HG03060 (cell line): ENCODE results near the gene ZDHHC23.

Experiments used
- ATAC-seq: cut with Tn5 transposase; IDR thresholded peaks from one replicate; pipeline ENCODE4 v1.9.1; 2021; ENCODE audit warnings: low read depth, moderate number of reproducible peaks; ENCODE audit not compliant: unreplicated experiment

ZDHHC23 gene, protein sequence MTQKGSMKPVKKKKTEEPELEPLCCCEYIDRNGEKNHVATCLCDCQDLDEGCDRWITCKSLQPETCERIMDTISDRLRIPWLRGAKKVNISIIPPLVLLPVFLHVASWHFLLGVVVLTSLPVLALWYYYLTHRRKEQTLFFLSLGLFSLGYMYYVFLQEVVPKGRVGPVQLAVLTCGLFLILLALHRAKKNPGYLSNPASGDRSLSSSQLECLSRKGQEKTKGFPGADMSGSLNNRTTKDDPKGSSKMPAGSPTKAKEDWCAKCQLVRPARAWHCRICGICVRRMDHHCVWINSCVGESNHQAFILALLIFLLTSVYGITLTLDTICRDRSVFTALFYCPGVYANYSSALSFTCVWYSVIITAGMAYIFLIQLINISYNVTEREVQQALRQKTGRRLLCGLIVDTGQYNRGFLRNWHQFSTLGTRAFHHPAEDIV

DNA sequence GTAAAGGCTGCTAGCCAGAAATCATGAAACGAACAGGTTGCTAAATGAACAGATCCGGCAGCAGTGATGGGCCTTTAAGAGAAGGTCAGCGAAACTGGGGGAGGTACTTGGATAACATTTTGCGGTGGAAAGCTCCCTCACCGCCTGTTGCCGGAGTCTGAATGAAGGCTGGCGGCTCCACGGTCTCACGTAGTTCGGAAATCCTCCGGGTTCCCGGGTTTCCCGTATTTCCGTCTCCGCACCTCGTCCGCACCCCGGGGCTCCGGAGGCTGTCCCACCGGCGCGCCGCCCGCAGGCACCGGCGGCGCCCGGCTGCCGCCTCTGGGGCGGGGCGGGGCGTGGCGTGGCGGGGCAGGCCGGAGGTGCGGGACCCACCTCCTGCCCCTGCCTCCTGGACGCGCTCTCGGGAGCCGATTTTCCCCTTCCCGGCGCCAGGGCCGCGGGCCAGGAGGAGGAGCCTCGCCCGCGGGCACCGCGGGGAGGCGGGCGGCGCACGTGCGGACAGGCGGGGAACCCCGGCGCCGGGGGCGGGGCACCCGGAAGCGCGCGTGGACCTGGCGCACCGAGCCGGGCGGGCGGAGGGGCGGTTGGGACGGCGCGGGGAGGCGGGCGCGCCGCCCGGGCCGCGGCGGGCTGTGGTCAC lies at the start of gene ZDHHC23:
TSS of gene ZDHHC23 (plus strand) at position 642 of the 643 bp plus-strand sequence. CDS start 790 bp downstream, outside the sequence.
- ATAC-seq, result no peak

DNA sequence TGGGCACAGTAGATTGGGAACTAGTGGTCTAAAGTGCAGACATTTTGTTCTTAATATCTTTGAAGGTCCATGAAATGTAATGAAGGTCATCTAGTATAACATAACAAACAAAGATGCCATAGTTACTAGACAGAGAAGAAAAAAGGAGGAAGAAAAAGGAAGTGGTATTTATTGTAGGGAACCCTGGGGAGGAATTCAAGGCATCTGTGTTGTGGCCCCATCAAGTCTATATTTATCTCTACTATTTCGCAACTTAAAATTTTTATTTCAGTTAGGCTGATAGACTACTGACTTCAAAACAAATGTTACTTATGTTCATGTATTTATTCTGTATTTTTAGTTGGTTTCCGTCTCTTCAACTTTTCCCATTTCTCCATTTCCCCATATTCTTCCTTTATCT lies 48.9 kb upstream of the ZDHHC23 start:
- no peak for ATAC-seq

DNA sequence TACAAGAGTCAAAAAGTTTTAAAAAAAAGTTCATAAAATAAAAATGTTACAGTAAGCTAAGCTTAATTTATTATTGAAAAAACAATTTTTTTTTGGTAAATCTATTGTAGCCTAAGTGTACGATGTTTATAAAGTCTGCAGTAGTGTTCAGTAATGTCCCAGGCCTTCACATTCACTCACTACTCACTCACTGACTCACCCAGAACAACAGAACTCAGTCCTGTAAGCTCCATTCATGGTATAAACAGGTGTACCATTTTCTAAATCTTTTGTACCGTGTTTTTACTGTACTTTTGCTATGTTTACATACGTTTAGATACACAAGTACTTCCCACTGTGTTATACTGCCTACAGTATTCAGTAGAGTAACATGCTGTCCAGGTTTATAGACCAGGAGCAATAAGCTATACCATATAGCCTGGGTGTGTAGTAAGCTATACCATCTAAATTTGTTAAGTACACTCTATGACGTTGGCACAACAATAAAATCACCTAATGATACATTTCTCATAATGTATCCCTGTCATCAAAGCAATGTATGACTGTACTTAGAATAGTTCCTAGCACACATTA lies 41.2 kb upstream of the ZDHHC23 start:
- ATAC-seq, result no peak

DNA sequence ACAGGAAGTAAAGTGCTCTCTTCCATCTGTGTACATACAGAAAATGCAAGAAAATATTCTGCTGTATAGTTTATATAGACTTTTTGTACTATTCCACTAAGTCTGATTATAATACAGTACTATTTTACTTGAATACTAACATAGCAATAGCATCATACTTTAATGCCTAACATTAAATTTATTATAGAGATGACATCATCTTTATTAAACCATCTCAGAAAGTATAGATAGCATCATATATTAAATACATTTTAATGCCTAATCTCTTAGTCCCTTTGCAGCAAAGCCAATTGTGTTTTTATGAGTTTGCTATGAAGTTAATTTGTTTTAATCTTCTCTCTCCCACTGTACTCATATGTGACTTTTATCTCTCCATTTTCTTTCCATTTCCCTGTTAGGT lies 39.7 kb upstream of the ZDHHC23 start:
- ATAC-seq, result no peak

DNA sequence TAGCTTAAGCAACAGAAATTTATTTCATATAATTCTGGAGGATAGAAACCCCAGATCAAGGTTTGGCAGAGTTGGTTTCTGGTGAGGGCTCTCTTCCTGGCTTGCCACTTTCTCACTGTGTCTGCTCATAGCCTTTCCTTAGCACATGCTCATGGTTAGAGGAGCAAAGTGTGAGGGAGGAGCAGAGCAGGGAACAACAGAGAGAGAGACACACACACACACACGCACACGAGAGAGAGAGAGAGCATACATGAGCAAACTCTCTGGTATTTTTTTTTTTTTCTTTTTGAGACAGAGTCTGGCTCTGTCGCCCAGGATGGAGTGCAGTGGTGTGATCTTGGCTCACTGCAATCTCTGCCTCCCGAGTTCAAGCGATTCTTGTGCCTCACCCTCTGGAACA lies 36.8 kb upstream of the ZDHHC23 start:
- ATAC-seq, result no peak

DNA sequence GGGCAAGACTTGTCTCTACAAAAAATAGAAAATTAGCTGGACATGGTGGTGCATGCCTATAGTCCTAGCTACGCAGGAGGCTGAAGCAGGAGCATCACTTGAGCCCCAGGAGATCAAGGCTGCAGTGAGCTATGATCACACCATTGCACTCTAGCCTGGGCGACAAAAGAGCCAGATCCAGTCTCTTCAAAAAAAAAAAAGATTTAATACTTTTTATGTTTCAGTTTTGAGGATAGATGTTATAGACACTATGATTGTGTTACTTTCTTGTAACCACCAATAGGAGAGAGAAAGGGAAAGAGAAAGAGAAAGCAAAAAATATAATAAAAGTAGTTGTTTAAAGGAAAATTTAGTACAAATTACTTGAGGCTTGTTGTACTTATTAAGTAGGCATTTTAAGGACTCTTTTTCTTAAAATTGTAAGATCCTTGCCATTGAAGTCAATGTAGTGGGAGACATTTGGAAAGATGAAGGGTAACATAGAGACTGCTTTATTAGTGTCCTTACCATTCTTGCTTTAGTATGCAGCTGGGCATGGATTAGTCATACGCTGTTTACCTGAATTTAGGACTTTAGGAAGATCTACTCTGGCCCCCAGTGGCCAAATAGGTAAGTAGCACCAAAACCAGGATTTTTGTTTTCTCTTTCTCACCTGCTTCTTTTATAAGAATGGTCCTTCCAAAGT lies 35.1 kb upstream of the ZDHHC23 start:
- ATAC-seq, result peak; percentile 84

DNA sequence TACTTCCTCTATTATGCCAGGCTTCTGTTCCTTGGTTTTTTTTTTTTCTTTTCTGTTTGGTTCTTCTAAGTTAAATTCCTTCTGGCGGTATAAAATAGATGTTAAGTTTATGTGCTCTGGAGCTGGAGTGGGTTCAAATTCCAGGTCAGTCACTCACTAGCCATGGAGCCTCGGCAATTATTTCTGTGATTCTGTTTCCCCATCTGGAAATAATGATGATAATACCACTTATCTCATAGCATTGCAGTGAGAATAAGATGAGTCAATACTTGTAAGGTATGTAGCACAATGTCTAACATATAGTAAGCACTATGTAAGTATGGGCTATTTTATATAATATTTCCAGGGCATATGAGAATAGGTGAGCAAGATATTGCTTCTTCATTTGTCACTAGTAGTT lies 33.2 kb upstream of the ZDHHC23 start:
- ATAC-seq, result no peak

DNA sequence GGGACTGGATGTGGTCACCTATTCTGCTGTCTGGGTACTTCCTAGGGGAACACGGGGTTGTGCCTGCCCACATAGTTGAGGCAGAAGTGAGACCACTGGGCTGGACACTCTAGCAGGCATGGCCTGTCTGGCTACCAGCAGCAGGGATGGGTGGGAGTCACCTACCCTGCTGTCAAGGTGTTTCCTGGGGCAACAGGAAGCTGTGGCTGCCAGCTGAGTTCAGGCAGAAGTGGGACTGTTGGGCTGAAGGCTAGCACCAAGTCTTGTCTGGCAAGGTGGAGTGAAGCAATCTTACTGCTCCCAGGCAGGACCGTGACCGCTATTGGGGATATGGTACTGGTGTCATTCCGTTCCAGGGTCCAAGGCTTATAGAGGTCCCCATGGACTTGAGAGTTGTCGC lies 20.3 kb upstream of the ZDHHC23 start:
- no peak for ATAC-seq

DNA sequence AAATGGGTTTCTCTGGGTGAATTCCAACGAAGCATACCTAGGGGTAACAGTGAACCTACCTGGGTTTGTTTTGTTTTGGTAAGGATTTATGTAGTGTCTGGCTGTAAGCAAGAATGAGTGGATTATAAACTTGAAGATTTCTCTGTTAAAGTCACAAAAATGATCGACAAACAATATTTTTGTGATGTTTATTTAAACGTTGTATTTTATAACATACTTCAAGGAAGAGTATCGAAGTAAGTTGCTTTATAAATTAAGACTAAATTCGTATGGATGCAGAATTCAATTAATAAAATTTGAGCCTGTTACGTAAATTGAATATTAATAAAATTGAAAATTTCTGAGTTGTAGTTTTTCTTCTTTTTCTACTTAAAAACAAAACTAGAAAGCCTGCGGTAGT lies 982 bp upstream of the ZDHHC23 start:
- ATAC-seq, result no peak

DNA sequence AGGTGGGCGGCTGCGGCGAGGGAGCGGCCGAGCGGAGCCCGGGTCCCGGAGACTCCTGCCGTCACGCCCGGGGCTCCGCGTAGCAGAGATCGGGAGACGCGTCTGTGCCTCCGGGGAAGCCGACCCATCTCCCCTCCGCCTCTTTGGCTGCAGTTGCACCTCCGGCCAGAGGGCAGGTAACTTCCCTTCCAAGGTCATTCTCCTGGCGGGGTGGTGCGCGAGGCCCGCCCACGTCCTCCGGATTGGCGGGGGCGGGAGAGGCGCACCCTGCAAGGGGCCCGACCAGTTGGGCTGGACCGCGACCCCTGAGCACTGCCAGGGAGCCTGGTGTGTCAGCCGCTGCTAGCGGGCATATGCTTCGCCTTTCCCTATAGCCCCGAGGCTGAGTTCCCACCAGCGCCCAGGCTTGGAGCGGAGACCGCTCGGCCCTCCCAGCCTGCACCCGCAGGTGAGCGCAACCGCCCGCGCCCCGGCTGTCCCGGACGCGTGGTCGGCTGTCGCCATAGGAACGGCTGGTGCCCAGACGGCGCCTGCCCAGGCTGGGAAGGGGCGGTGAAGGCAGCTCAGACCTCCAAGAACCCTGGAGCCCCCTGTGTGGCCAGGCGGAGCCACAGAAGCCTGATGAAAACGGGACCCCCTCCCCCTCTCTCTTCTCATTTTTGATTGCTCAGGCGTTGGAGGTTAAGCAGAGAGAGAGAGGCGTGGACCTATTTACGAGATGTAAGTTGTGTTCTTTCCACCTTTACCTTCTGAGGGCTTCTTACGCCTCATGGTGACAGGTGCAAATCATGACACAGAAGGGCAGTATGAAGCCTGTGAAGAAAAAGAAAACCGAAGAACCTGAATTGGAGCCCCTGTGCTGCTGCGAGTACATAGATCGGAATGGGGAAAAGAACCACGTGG lies 453 bp downstream of the ZDHHC23 start:
- ATAC-seq, result no peak

DNA sequence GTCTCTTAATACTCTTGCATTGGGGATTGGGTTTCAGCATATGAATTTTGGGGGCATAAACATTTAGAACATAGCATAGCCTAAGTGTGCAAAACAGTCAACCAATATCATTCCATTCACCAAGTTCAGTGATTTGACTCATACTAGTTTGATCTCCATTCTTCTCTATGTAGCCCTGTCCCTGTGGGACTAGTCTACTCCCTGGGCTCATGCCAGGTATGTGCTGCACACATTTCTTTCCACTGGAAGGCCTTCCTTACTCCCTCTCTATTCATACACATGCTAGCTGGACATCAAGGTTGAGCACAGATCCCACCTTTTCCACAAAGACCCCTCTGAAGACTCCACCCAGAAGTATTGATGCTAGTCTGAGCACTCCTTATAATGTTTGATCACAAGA lies 5.1 kb downstream of the ZDHHC23 start:
- no peak for ATAC-seq

DNA sequence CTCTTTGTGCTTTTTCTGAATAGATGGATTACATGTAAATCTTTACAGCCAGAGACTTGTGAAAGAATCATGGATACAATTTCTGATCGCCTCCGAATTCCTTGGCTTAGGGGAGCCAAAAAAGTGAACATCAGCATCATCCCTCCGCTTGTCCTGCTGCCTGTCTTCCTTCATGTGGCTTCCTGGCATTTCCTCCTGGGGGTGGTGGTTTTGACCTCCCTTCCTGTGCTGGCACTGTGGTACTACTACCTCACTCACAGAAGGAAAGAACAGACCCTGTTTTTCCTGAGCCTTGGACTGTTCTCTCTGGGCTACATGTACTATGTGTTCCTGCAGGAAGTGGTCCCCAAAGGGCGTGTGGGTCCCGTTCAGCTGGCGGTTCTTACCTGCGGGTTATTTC lies 5.9 kb downstream of the ZDHHC23 start:
- no peak for ATAC-seq

DNA sequence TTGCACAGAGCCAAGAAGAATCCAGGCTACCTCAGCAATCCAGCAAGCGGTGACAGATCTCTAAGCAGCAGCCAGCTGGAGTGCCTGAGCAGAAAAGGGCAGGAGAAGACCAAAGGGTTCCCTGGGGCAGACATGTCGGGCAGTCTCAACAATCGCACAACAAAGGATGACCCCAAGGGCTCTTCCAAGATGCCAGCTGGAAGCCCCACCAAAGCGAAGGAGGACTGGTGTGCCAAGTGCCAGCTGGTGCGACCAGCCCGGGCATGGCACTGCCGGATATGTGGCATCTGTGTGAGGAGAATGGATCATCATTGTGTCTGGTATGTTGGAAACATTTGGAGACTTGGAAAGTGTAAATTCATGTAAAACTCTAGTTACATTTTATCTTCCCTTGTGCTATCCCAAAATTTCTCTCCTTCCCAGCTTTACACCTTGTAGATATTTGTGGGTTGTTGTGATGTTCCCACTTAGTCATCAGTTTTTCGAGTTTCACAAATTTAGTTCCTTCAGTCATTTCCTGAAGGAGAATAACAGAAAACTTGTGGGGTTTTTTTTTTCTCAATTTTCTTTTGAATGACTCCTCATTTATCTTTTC lies 6.4 kb downstream of the ZDHHC23 start:
- ATAC-seq, result no peak

DNA sequence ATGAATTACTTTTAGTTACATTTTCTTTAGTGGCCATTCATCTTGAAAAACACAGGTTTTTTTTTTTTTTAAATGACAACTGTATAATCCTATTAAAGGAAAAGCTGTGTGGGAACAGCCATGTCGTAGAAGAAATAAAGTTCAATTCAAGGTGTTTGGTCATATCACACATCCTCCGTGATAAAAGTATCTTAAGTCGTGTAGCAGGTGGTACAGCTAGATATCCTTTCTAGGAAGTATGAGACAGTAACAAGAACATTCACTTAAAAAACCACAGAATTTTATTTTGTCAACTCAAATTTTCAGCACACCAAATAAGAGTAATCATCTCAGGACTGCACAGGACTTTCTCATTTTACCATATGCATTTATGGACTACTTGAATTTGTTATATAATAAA lies 16.1 kb downstream of the ZDHHC23 start:
- no peak for ATAC-seq

DNA sequence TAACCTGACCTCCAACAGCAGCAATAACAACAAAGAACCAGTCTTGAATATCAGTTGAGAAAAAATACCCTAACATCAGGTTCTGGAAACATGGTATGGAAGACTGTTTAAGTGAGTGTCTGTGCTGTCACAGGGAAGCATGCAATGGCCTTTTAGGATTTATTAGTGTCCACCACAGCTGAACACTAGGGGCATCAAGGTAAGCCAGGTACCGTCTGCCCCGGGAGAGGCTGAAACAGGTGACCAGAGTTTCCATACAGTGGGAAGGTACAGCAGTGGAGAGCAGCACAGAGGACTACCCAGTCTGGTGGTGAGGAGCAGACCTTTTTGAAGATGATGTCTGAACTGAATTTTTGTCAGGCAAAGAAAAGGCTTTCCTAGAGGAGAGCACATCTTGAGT lies 18.4 kb downstream of the ZDHHC23 start:
- no peak for ATAC-seq

DNA sequence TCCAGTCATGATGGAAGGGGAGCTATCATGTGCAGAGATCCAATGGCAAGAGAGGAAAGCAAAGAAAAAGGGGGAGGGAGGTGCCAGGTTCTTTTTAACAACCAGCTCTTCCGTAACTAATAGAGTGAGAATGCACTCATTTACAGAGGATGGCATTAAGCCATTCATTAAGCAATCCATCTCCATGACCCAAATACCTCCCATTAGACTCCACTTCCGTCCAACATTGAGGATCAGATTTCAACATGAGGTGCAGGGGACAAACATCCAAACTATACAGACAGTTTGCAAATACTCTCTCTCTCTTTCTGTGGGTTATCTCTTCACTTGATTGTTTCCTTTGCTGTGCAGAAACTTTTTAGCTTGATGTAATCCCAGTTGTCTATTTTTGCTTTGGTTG lies 21.2 kb downstream of the ZDHHC23 start:
- ATAC-seq, result no peak

DNA sequence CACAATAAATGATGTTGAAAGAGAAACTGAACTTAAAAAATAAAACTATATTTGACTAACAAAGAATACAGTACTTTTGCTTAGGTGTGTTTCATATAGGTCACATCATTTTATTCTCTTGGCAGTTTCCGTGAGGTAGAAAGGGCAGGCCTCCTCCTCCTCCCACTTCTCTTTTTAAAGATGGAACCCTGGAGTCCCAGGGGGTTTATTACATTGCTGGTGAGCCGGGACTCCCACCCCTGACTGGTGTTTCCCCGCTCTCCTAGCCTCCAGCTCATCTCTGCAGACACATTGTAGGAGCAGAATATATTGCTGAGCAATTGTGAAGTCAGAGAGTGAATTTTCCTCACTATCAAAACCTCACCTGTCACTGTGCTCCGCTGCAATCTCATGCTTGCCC lies 30.0 kb downstream of the ZDHHC23 start:
- ATAC-seq, result no peak

DNA sequence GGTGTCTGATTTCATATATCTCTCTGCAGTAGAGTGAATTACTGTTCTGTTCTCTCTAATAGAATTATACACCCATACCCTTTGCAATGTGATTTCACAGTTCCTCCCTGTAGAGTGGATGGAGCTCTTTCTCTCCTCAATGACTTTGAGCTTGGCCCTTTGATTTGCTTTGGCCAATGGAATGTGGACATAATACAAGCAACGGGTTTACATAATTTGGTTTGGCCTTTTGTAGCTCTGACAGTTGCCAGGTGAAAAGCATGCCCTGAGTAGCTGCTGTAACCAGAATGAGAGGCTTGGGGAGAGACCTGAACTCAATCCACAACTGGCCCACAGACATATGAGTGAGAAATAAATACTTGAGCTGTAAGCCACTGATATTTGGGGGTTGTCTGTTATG lies 32.1 kb downstream of the ZDHHC23 start:
- no peak for ATAC-seq

DNA sequence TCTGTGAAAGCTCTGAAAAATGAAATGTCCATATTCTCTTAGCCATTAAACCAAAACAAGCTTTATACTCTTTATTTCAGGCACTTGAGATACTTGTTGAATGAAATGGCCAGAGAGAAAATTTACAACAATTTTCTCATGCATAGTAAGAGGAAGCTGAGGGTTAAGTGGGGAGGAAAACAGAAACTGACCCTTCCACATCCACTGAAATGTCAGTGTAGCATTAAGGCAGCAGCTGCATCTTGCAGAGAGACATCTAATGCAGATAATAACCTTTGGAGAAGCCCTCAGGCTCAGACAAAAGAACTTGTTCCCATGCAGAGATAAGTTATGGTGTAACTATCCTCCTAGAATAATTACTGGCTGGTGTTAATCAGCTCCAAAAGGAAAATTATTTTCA lies 34.0 kb downstream of the ZDHHC23 start:
- ATAC-seq, result no peak

DNA sequence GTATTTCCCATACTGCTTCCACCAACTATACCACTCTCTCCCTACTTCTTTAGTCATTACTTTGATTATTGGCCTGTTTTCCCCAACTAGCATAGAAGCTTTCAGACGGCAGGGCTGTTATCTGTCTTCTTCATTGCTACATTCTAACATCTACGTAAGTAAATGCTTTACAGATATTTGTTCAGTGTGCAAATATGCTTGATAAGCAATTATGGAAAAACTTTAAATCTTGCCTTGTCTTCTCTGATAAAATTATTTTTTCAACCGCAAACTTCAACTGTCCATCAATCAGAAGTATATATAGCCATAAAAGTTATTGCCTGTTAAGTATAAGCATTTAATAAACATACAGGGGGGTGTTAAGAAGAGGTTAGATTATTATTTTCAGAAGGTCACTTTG lies 35.7 kb downstream of the ZDHHC23 start:
- no peak for ATAC-seq
